ENCODE data around the gene KRT80.
A peak's percentile ranks its signal among the peaks of the same experiment; 100 is the strongest.

Gene KRT80

DNA sequence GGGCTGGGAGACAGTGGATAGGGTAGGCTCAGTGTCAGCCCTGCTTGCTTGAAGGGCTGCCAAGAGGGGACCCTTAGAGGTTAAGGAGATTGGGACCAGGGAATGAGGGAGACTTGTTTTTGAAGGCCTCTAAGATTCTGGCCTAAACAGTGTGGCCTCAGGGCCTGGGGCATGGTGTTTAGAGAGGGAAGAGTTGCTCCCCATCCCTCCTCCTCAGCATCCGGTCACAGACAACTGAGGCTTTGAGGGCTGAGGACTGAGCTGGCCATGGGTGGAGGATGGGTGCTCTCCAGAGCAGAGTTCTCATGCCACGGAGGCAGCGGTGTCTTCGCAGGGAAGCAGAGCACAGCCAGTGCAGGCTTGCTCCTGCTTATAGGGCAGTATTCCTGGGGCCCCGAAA lies 49.4 kb downstream of the KRT80 start:
- no peak for DNase-seq (ENCODE audit: low read depth)
- no peak overlapping the region for H3K4me3 ChIP-seq (replicated peaks; ENCODE audit: low read depth, low read length)
- TF ChIP-seq, protein P1, sequence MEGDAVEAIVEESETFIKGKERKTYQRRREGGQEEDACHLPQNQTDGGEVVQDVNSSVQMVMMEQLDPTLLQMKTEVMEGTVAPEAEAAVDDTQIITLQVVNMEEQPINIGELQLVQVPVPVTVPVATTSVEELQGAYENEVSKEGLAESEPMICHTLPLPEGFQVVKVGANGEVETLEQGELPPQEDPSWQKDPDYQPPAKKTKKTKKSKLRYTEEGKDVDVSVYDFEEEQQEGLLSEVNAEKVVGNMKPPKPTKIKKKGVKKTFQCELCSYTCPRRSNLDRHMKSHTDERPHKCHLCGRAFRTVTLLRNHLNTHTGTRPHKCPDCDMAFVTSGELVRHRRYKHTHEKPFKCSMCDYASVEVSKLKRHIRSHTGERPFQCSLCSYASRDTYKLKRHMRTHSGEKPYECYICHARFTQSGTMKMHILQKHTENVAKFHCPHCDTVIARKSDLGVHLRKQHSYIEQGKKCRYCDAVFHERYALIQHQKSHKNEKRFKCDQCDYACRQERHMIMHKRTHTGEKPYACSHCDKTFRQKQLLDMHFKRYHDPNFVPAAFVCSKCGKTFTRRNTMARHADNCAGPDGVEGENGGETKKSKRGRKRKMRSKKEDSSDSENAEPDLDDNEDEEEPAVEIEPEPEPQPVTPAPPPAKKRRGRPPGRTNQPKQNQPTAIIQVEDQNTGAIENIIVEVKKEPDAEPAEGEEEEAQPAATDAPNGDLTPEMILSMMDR (IDR thresholded peaks at IDR 0.05; ENCODE audit: low read length, missing control alignments): no peak

DNA sequence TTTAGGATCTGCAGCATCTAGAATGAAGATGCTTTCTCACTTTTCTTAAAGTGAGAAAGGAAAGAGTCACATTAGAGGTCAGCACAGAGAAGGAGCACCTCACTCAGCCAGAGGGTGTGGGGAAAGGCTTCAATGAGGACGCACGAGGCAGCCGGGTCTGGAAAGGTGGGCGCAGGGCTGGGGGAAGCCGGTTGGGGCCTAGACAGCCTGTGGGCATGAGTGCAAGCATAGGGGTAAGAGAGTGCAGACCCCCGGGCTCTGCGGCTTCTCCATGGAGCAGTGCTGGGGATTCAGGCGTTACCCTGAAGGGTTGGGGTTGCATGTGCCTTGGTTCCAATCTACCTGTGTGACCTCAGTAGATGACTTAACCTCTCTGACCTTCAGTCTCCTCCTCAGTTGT lies 49.9 kb downstream of the KRT80 start:
- DNase-seq (ENCODE audit: low read depth): no peak
- TF ChIP-seq, protein P1 (IDR thresholded peaks at IDR 0.05; ENCODE audit: low read length, missing control alignments): no peak
- H3K4me3 ChIP-seq (replicated peaks; ENCODE audit: low read depth, low read length): no peak overlapping the region

DNA sequence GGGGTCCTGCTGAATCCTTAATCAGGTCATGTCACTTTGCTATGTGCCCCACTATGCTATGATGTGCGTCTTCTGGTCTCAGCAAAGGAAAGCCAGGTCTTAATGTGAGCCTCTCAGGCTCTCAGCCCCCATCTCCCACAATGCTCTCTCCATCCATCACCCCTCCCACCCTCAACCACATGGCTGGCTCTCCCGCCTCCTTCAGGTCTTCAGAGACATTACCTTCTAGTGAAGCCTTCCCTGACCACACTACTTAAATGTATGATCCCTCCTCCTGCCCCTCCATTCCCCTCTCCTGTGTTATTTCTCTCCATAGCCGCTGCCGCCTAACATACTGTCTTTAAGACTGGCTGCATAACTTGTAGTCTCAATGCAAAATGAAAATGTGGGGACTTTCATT lies 50.5 kb downstream of the KRT80 start:
- TF ChIP-seq, protein P1 (IDR thresholded peaks at IDR 0.05; ENCODE audit: low read length, missing control alignments): no peak
- no peak for DNase-seq (ENCODE audit: low read depth)
- no peak overlapping the region for H3K4me3 ChIP-seq (replicated peaks; ENCODE audit: low read depth, low read length)

DNA sequence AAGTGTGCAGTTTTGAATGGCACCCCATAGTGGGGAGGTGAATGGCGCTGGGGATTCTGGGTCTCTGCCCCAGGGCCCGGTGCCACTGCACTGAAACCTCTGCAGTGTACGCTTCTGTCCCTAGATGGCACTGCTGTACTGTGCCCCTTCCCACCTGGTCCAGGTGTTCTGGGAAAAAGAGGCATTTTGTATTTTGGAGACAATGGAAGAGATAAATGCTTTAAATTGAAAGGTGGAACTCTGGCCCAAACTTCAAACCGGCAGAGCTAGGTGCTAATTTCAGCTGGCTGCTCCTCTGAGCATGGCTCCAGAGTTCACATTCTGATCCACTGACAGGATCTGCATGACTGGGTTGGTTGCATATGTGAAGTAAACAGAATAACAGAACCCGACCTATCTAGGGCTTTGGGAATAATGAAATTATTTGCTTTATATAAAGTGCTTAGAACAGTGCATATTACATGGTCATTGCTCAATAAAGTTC lies 52.2 kb downstream of the KRT80 start:
- DNase-seq (ENCODE audit: low read depth): no peak
- no peak overlapping the region for H3K4me3 ChIP-seq (replicated peaks; ENCODE audit: low read depth, low read length)
- TF ChIP-seq, protein P1 (IDR thresholded peaks at IDR 0.05; ENCODE audit: low read length, missing control alignments): peak; percentile 75

DNA sequence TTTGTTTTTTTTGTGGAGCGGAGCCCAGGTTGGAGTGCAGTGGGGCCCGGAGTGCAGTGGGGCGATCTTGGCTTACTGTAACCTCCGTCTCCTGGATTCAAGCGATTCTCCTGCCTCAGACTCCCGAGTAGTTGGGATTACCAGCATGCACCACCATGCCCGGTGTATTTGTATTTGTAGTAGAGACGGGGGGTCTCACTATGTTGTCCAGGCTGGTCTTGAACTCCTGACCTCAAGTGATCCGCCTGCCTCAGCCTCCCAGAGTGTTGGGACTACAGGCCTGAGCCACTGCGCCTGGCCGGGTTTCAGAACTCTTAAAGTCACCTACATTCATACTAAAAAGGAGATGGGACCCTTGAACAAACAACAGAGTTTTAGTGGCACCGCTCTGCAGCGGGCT lies 52.7 kb downstream of the KRT80 start:
- TF ChIP-seq, protein P1 (IDR thresholded peaks at IDR 0.05; ENCODE audit: low read length, missing control alignments): no peak
- no peak for DNase-seq (ENCODE audit: low read depth)
- H3K4me3 ChIP-seq (replicated peaks; ENCODE audit: low read depth, low read length): no peak overlapping the region

DNA sequence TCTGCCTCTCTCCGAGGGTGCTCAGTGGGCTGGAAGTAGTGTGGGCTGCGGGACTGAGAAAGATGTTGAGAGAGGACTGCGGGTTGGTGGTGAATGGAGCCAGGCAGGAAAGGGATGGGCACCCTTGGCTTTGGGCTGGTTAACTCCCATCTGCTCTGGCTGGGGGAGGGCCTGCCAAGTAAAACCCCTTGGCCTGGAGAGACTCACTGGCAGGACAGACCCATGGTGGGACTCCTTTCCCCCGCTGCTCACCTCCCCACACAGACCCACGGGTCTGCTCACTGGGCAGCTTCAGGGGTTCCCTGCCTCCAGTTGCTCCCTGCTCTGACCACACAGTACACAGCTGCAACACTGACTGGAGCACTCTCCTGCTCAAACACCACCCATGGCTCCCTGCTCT lies 54.1 kb downstream of the KRT80 start:
- TF ChIP-seq, protein P1 (IDR thresholded peaks at IDR 0.05; ENCODE audit: low read length, missing control alignments): no peak
- H3K4me3 ChIP-seq (replicated peaks; ENCODE audit: low read depth, low read length): no peak overlapping the region
- no peak for DNase-seq (ENCODE audit: low read depth)

DNA sequence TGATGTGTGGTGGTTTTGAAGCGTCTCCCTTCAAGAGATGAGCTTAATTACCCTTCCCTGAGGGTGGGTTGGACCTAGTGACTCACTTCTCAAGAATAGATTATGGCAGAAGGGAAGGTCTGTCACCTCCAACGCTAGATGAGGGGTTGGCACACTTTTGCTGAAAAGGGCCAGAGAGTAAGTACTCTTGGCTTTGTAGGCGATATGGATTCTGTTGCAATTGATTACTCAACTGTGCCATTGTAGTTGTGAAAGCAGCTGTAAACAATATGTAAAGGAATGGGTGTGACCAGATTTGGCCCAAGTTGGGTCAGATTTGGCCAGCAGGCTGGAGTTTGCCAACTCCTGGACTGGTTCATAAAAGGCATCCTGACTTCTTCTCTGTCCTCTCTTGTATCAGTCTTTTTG lies 59.1 kb downstream of the KRT80 start:
- DNase-seq (ENCODE audit: low read depth): peak; percentile 45
- H3K4me3 ChIP-seq (replicated peaks; ENCODE audit: low read depth, low read length): no peak overlapping the region
- TF ChIP-seq, protein P1 (IDR thresholded peaks at IDR 0.05; ENCODE audit: low read length, missing control alignments): no peak
